Astrocyte of the spinal cord (primary cell): ENCODE data around the gene RAP2A.

Source experiments
- DNase-seq: peaks from one replicate; pipeline ENCODE4 v3.0.0; 2011; ENCODE audit warnings: low read depth, low spot score
- H3K4me3 ChIP-seq: 2 replicates; pipeline ENCODE4 v1.5.1; 2011; ENCODE audit warnings: low read depth, mild to moderate bottlenecking, low read length, moderate library complexity
- CTCF ChIP-seq: IDR thresholded peaks from 2 replicates; pipeline ENCODE4 v1.5.1; 2012; ENCODE audit warnings: low read depth, mild to moderate bottlenecking, low read length, inconsistent platforms
- in situ Hi-C: cut with HindIII; loops from 2 replicates; pipeline ENCODE4 v1.10.0; 2017; ENCODE audit warnings: low sequenced_read_pairs

RAP2A gene

GRCh38 chr13:97456047-97456446 lies 22.1 kb downstream of the RAP2A start:
- no peak overlapping the region for H3K4me3 ChIP-seq
- TF ChIP-seq CTCF, result no peak
- in situ Hi-C loops, result no loop called here
- DNase-seq, result no peak

- in situ Hi-C loops, result no loop called here
- TF ChIP-seq CTCF, result no peak
- DNase-seq, result no peak
- no peak overlapping the region for H3K4me3 ChIP-seq
Observed at GRCh38 chr13:97459215-97459777, 25.3 kb downstream of the RAP2A start.

- no peak for DNase-seq
- in situ Hi-C loops, result no loop called here
- no peak for TF ChIP-seq CTCF
- H3K4me3 ChIP-seq, result no peak overlapping the region
Observed at GRCh38 chr13:97460004-97460775, 26.2 kb downstream of the RAP2A start.

- no peak for TF ChIP-seq CTCF
- in situ Hi-C loops, result no loop called here
- H3K4me3 ChIP-seq, result no peak overlapping the region
- DNase-seq, result no peak
Observed at GRCh38 chr13:97460853-97461252, 26.9 kb downstream of the RAP2A start.

GRCh38 chr13:97464561-97464960 lies 30.6 kb downstream of the RAP2A start:
- no peak for TF ChIP-seq CTCF
- H3K4me3 ChIP-seq, result no peak overlapping the region
- DNase-seq, result no peak
- in situ Hi-C loops, result no loop called here

GRCh38 chr13:97466722-97467121 lies 32.8 kb downstream of the RAP2A start:
- no peak overlapping the region for H3K4me3 ChIP-seq
- no peak for TF ChIP-seq CTCF
- in situ Hi-C loops, result no loop called here
- no peak for DNase-seq
